Stimulated activated CD4-positive, alpha-beta T cell treated with anti-CD3 and anti-CD28 coated beads, Interleukin-1b, Interleukin-23, amount 100 ng/mL, for 24 hours (primary cell): ENCODE results near the gene MAP2K5.

Source experiments
- DNase-seq, 4 experiments: peaks; one replicate each; pipeline ENCODE4 v3.0.0-alpha.2; 2020; ENCODE audit warnings: low read depth in 4 of 4, low spot score in 1 of 4

The MAP2K5 gene

GRCh38 chr15:67779549-67780111 is 237.1 kb downstream of the MAP2K5 start:
- DNase-seq = no peak

- no peak for DNase-seq
Measured at GRCh38 chr15:67781061-67781460, 238.6 kb downstream of the MAP2K5 start.

GRCh38 chr15:67781907-67782690 is 239.6 kb downstream of the MAP2K5 start:
- DNase-seq = no peak

- DNase-seq = no peak
Measured at GRCh38 chr15:67782691-67782991, 240.1 kb downstream of the MAP2K5 start.

GRCh38 chr15:67783303-67783702 is 240.8 kb downstream of the MAP2K5 start:
- peak in 1 of 4 experiments; percentile 14 for DNase-seq

- DNase-seq = no peak
Measured at GRCh38 chr15:67784090-67784781, 241.7 kb downstream of the MAP2K5 start.

GRCh38 chr15:67784856-67785430 is 242.4 kb downstream of the MAP2K5 start:
- DNase-seq = no peak

GRCh38 chr15:67785431-67785830 is 242.9 kb downstream of the MAP2K5 start:
- DNase-seq = no peak

GRCh38 chr15:67786646-67787045 is 244.1 kb downstream of the MAP2K5 start:
- no peak for DNase-seq

GRCh38 chr15:67788986-67789385 is 246.5 kb downstream of the MAP2K5 start:
- DNase-seq = no peak

GRCh38 chr15:67790610-67791319 is 248.3 kb downstream of the MAP2K5 start:
- no peak for DNase-seq

GRCh38 chr15:67792250-67792942 is 249.9 kb downstream of the MAP2K5 start:
- DNase-seq = no peak

- peak in 2 of 4 experiments; percentile 8 to 17 for DNase-seq
Measured at GRCh38 chr15:67794832-67795574, 252.5 kb downstream of the MAP2K5 start.

GRCh38 chr15:67796196-67797127 is 254.0 kb downstream of the MAP2K5 start:
- DNase-seq = no peak

- no peak for DNase-seq
Measured at GRCh38 chr15:67799801-67800205, 257.3 kb downstream of the MAP2K5 start.

GRCh38 chr15:67801142-67801541 is 258.6 kb downstream of the MAP2K5 start:
- DNase-seq = no peak

- DNase-seq = no peak
Measured at GRCh38 chr15:67801926-67802914, 259.7 kb downstream of the MAP2K5 start.

GRCh38 chr15:67803299-67803698 is 260.8 kb downstream of the MAP2K5 start:
- no peak for DNase-seq
